Osteoblast (primary cell): ENCODE data around the gene CCDC9. TPM values are rescaled to one million over a fixed set of nuclear protein-coding genes. Genes with fewer than 3 reads are reported as not detected.
"Not testable (repeated sequence)": the region's sequence is repeated elsewhere in the genome, so short reads cannot be mapped to it uniquely, and the experiment has no call there.

Experiments
- DNase-seq: peaks from one replicate; pipeline ENCODE4 v3.0.0; 2011; ENCODE audit warnings: low spot score, mixed read lengths; ENCODE audit not compliant: insufficient read length; ENCODE audit errors: missing footprints
- H2AFZ ChIP-seq: 2 replicates; pipeline ENCODE4 v1.6.0; 2011; ENCODE audit warnings: mild to moderate bottlenecking, low read length
- H3K27ac ChIP-seq: 2 replicates; pipeline ENCODE4 v1.5.1; 2011; ENCODE audit warnings: mild to moderate bottlenecking, low read depth, low read length, moderate library complexity
- H3K27me3 ChIP-seq: 2 replicates; pipeline ENCODE4 v1.6.0; 2012; ENCODE audit warnings: mild to moderate bottlenecking, control low read depth, inconsistent platforms, low read length, moderate library complexity; ENCODE audit not compliant: insufficient read depth
- H3K36me3 ChIP-seq: 2 replicates; pipeline ENCODE4 v1.5.1; 2011; ENCODE audit warnings: mild to moderate bottlenecking, low read length, control low read depth, moderate library complexity; ENCODE audit not compliant: insufficient read depth
- H3K4me1 ChIP-seq: 2 replicates; pipeline ENCODE4 v1.5.1; 2011; ENCODE audit warnings: mild to moderate bottlenecking, low read length, control low read depth, moderate library complexity; ENCODE audit not compliant: insufficient read depth
- H3K4me2 ChIP-seq: 2 replicates; pipeline ENCODE4 v1.6.0; 2011; ENCODE audit warnings: mild to moderate bottlenecking, low read length; ENCODE audit not compliant: insufficient read depth
- H3K4me3 ChIP-seq: fragments of 200-600 bp; sonication (generic); 3 replicates; pipeline ENCODE4 v1.5.1; 2012; ENCODE audit warnings: mild to moderate bottlenecking, low read length, inconsistent platforms; ENCODE audit not compliant: insufficient read depth
- H3K79me2 ChIP-seq: 2 replicates; pipeline ENCODE4 v1.6.0; 2012; ENCODE audit warnings: mild to moderate bottlenecking, low read length, control low read depth, inconsistent platforms; ENCODE audit not compliant: insufficient read depth
- H3K9me3 ChIP-seq: 2 replicates; pipeline ENCODE4 v1.5.1; 2011; ENCODE audit warnings: low read depth, low read length, control low read depth
- H4K20me1 ChIP-seq: 2 replicates; pipeline ENCODE4 v1.6.0; 2012; ENCODE audit warnings: mild to moderate bottlenecking, low read length, control low read depth; ENCODE audit not compliant: insufficient read depth
- CTCF ChIP-seq: IDR thresholded peaks from 2 replicates; pipeline ENCODE4 v1.5.1; 2011; ENCODE audit warnings: mild to moderate bottlenecking, low read depth, low read length, moderate library complexity; ENCODE audit errors: extremely low read depth
- total RNA-seq: library from RNA; depleted of rRNA; stranded (reverse); fragments of >200 nt; gene quantifications from 2 replicates; pipeline ENCODE4 v1.2.3, GENCODE V29; 2012

Gene CCDC9
- total RNA-seq, 1 donor, result 7.6 TPM

DNA sequence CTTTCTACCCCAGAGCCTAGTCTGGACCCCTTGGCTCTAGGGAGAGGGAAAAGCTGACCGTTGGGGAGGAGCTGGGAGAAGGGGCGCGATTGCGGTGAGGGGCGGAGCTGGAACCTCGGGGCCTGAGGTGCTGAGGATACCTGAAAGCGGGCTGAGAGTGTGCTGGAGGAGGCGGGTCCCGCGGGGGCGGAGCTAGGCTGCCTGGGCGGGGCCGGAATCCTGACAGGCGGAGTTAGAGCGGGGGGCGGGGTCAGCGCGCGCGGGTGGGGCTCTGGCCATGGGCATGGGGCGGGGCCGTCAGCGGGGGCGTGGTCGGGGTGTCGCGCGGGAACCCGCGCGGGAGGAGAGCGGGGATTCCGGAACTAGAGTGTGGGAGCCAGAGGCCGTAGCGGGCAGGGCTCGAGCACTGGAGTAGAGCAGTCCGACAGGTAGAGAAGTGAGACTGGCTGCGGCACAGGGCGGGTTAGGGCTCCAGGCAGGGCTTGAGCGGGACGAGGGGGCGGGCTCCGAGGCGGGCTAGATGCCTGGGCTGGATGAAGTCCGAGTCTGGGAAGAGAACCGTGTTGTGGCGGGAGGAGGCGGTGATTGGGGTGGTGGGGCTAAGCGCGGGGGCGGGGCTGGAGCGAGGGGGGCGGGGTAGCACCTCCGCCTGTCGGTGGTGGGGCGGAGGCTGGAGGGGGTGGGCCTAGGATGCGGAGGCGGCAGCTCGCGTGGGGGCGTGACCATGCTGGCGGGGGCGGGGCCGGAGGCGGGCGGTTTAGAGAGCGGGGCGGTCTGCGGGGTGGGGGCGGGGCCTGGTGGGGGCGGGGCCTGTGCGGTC is 18.0 kb downstream of the CCDC9 start, which contains the start of gene INAFM1:
INAFM1 (plus strand) TSS at position 815 of the 820 bp plus-strand sequence. CDS start 35 bp downstream, outside the sequence.
- DNase-seq, result peak; percentile 98
- no peaks in the 10 kb centered on the region for H3K27me3 ChIP-seq

DNA sequence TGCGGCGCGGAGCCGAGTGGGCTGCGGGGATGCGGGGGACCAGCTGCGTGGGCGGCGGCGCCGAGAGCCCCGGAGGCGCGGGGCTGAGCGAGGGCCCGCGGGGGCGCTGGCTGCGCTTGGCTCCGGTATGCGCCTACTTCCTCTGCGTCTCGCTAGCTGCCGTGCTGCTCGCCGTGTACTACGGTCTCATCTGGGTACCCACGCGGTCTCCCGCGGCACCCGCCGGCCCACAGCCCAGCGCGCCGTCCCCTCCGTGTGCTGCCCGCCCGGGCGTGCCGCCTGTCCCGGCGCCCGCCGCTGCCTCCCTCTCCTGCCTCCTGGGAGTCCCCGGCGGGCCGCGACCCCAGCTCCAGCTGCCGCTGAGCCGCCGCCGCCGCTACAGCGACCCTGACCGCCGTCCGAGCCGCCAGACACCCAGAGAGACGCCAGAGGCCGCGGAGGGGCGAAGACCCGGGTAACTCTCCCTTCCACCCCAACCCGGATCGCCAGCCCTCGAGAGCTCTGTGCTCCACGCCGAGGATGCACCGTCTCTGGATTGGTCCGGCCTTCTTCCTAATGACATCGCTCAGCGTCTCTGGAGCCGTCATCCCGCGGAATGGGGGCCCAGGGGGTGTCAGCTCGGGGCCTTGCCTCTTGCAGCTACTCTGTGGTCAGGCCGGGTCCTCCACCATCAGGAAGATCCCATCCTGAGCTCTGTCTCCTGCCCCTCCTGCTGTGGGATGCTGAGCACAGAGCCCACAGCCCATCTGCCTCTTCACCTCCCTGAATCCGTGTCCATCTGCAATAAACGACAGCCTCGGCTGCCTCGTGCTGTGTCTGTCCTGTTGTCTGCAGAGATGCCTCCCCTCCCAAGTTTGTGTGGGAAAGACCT is 18.8 kb downstream of the CCDC9 start:
- Histone ChIP-seq H4K20me1 (peaks cover 12% of the 10 kb centered on the region), H3K36me3 (peaks cover 12% of the 10 kb centered on the region), H3K4me3 (peak overlapping the region; percentile 68), H3K9me3 (no peaks in the 10 kb centered on the region), H3K4me1 (peaks cover 48% of the 10 kb centered on the region), H3K27me3 (no peaks in the 10 kb centered on the region), H3K27ac (peak overlapping the region; percentile 96), H3K79me2 (no peaks in the 10 kb centered on the region), H3K4me2 (peak overlapping the region; percentile 83), H2AFZ (no peak overlapping the region)
- TF ChIP-seq CTCF, result no peak
- DNase-seq, result peak; percentile 87

More for the DNA sequence above, 18.0 kb downstream of the CCDC9 start, which contains the start of gene INAFM1:
- Histone ChIP-seq H4K20me1 (peaks cover 12% of the 10 kb centered on the region), H3K4me2 (peak within 1 kb of the TSS; percentile 99), H3K4me3 (peak within 1 kb of the TSS; percentile 87), H3K79me2 (no peaks in the 10 kb centered on the region), H3K4me1 (peaks cover 48% of the 10 kb centered on the region), H3K27ac (peak within 1 kb of the TSS; percentile 98), H3K36me3 (peaks cover 13% of the 10 kb centered on the region), H3K9me3 (no peaks in the 10 kb centered on the region), H2AFZ (peak within 1 kb of the TSS; percentile 82)
- no peak for TF ChIP-seq CTCF

DNA sequence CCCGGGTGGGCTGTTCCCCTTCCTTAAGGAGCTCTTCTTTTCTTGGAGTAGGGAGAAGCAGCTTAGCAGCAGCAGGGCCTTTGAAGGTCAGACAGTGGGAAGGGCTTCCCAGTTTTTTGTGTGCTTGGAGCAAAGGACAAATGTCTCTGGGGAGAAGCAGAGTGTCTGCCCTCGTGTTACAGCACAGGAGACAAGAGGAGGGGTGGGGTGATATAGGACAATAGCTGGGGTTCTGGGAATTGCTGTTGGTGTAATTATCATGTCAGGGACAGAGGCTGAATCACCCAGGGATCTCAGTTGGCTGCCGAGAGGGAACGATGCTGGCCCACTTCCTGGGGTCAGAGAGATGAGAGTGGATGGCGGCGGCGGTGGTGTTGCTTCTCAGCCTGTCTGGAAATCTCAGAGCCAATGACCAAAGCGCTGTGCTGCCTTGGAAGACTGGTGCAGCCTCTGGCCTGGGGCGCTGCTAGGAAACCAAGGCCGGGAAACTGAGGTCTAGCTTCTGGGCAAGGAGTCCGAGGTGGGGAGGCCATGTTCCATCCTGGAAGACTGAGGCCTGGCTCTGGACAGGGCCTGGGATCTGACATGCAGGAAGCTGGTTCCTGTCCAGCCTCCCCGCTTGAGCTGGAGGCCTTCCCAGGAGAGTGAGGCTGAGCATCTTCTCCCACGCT is 19.6 kb downstream of the CCDC9 start:
- H3K27ac ChIP-seq, result peak overlapping the region; percentile 96
- H3K79me2 ChIP-seq, result no peaks in the 10 kb centered on the region
- H2AFZ ChIP-seq, result no peak overlapping the region
- peak overlapping the region; percentile 68 for H3K4me3 ChIP-seq
- TF ChIP-seq CTCF, result no peak
- peaks cover 4% of the 10 kb centered on the region for H3K36me3 ChIP-seq
- peak overlapping the region; percentile 83 for H3K4me2 ChIP-seq
- DNase-seq, result peak; percentile 93
- peaks cover 48% of the 10 kb centered on the region for H3K4me1 ChIP-seq
- H4K20me1 ChIP-seq, result peaks cover 12% of the 10 kb centered on the region
- H3K9me3 ChIP-seq, result no peaks in the 10 kb centered on the region
- H3K27me3 ChIP-seq, result no peaks in the 10 kb centered on the region

DNA sequence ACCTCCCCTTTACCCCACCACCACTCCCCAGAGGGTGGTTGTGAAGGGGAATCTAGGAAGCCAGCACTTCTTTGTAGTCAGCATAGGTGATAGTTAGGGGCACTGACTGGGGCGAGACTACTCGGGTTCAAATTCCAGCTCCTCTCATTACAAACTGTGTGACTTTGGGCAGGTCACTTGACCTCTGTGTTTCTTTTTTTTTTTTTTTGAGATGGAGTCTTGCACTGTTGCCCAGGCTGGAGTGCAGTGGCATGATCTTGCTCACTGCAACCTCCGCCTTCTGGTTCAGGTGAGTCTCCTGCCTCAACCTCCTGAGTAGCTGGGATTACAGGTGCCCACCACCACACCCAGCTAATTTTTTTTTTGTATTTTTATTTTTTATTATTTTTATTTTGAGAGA is 20.2 kb downstream of the CCDC9 start:
- not testable (repeated sequence) for H3K79me2 ChIP-seq, H3K27me3 ChIP-seq, DNase-seq, H2AFZ ChIP-seq, H3K4me3 ChIP-seq, H3K9me3 ChIP-seq, H3K36me3 ChIP-seq
- H3K27ac ChIP-seq, result peak overlapping the region; percentile 96
- H3K4me1 ChIP-seq, result peaks cover 48% of the 10 kb centered on the region
- H3K4me2 ChIP-seq, result peak overlapping the region; percentile 83
- peaks cover 12% of the 10 kb centered on the region for H4K20me1 ChIP-seq
